Measurements from ENCODE around the gene ACKR2.

GRCh38 chr3:42906848-42907183 is 97.6 kb downstream of the ACKR2 start:
- TF ChIP-seq POLR2A (IDR thresholded peaks at IDR 0.05; ENCODE audit: low read length) = no peak
- TF ChIP-seq GATA1 (IDR thresholded peaks at IDR 0.05; ENCODE audit: low read depth, low read length) = no peak

All from erythroblast (primary cell).